Natural killer cell (primary cell): ENCODE results near the gene IFT122. TPM values are rescaled to one million over a fixed set of nuclear protein-coding genes. Genes with fewer than 3 reads are reported as not detected.
"Not testable (repeated sequence)": the region's sequence is repeated elsewhere in the genome, so short reads cannot be mapped to it uniquely, and the experiment has no call there.

ENCODE experiments used
- ATAC-seq, 3 donors: fragments of 150-1000 bp in 2 of 3; fragments of 200-7000 bp in 1 of 3; cut with Tn5 transposase; 1 replicate in 1 of 3; 2 replicates in 2 of 3; pipeline ENCODE4 v1.10.0; 2021; ENCODE audit warnings: mild to moderate bottlenecking in 2 of 3, moderate library complexity in 2 of 3
- DNase-seq, 2 donors: peaks; one replicate each; pipeline versions ENCODE4 v3.0.0 to v3.0.0-alpha.2; 2013 to 2021; ENCODE audit warnings: mixed read lengths in 1 of 2
- H3K27ac ChIP-seq: one replicate; pipeline ENCODE4 v1.5.1; 2013; ENCODE audit warnings: mild to moderate bottlenecking, low read length
- H3K27me3 ChIP-seq: one replicate; pipeline ENCODE4 v1.6.1; 2013; ENCODE audit warnings: low read length; ENCODE audit not compliant: control insufficient read depth, insufficient read depth
- H3K36me3 ChIP-seq: one replicate; pipeline ENCODE4 v1.6.1; 2013; ENCODE audit warnings: low read length; ENCODE audit not compliant: control insufficient read depth, insufficient read depth
- H3K4me1 ChIP-seq: one replicate; pipeline ENCODE4 v1.6.1; 2013; ENCODE audit warnings: low read length; ENCODE audit not compliant: control insufficient read depth, insufficient read depth
- H3K4me3 ChIP-seq: one replicate; pipeline ENCODE4 v1.5.1; 2013; ENCODE audit warnings: low read length
- H3K9me3 ChIP-seq: one replicate; pipeline ENCODE4 v1.6.1; 2013; ENCODE audit warnings: low read length; ENCODE audit not compliant: control insufficient read depth, insufficient read depth
- H3K27ac Mint-ChIP-seq, 2 donors: one replicate each; pipeline ENCODE4 v1.8.0; 2022; ENCODE audit warnings: mild to moderate bottlenecking in 2 of 2, mixed read lengths in 2 of 2, moderate library complexity in 1 of 2
- H3K27me3 Mint-ChIP-seq, 2 donors: one replicate each; pipeline ENCODE4 v1.8.0; 2022; ENCODE audit warnings: low read depth in 2 of 2, mixed read lengths in 2 of 2
- H3K36me3 Mint-ChIP-seq: one replicate; pipeline ENCODE4 v1.8.0; 2022; ENCODE audit warnings: mixed read lengths
- H3K4me1 Mint-ChIP-seq, 2 donors: one replicate each; pipeline ENCODE4 v1.8.0; 2022; ENCODE audit warnings: mixed read lengths in 2 of 2
- H3K4me3 Mint-ChIP-seq: one replicate; pipeline ENCODE4 v1.8.0; 2022; ENCODE audit warnings: mild to moderate bottlenecking, moderate library complexity, mixed read lengths
- H3K9me3 Mint-ChIP-seq, 2 donors: one replicate each; pipeline ENCODE4 v1.8.0; 2022; ENCODE audit warnings: mixed read lengths in 2 of 2
- CTCF ChIP-seq: fragments of 200-600 bp; IDR thresholded peaks from one replicate; pipeline ENCODE4 v1.8.0; 2022; ENCODE audit warnings: antibody characterized with exemption
- WGBS: methylation state at CpG from one replicate; pipeline ENCODE4 v1.1.7; 2013; ENCODE audit warnings: missing lambda C conversion rate; ENCODE audit not compliant: insufficient coverage; 5-methylcytosine and 5-hydroxymethylcytosine counted together
- intact Hi-C: fragments of 100-400 bp; cut with micrococcal nuclease; formaldehyde crosslinking; loops from one replicate; pipeline ENCODE4 v1.14.2; 2022
- total RNA-seq, 4 donors: library from RNA; stranded (reverse); fragments of 120-200 nt in 1 of 4; gene quantifications; one replicate each; pipeline versions ENCODE4 v1.2.3 to v1.2.4, GENCODE V29; 2013 to 2022

The IFT122 gene, protein sequence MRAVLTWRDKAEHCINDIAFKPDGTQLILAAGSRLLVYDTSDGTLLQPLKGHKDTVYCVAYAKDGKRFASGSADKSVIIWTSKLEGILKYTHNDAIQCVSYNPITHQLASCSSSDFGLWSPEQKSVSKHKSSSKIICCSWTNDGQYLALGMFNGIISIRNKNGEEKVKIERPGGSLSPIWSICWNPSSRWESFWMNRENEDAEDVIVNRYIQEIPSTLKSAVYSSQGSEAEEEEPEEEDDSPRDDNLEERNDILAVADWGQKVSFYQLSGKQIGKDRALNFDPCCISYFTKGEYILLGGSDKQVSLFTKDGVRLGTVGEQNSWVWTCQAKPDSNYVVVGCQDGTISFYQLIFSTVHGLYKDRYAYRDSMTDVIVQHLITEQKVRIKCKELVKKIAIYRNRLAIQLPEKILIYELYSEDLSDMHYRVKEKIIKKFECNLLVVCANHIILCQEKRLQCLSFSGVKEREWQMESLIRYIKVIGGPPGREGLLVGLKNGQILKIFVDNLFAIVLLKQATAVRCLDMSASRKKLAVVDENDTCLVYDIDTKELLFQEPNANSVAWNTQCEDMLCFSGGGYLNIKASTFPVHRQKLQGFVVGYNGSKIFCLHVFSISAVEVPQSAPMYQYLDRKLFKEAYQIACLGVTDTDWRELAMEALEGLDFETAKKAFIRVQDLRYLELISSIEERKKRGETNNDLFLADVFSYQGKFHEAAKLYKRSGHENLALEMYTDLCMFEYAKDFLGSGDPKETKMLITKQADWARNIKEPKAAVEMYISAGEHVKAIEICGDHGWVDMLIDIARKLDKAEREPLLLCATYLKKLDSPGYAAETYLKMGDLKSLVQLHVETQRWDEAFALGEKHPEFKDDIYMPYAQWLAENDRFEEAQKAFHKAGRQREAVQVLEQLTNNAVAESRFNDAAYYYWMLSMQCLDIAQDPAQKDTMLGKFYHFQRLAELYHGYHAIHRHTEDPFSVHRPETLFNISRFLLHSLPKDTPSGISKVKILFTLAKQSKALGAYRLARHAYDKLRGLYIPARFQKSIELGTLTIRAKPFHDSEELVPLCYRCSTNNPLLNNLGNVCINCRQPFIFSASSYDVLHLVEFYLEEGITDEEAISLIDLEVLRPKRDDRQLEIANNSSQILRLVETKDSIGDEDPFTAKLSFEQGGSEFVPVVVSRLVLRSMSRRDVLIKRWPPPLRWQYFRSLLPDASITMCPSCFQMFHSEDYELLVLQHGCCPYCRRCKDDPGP
- total RNA-seq, result 10 to 100 TPM; 20.7 to 26.6 (median 23.9) TPM
- 10.7 TPM for total RNA-seq (2013)

- Mint-ChIP-seq H3K9me3 (no peaks in the 10 kb centered on the region), H3K4me1 (peaks cover 58 to 67% of the 10 kb centered on the region in 2 donors), H3K36me3 (peaks cover 10% of the 10 kb centered on the region), H3K27ac (peak within 1 kb of the TSS; percentile 94 to 98), H3K4me3 (peak within 1 kb of the TSS; percentile 94), H3K27me3 (no peaks in the 10 kb centered on the region)
- intact Hi-C loops, result loop anchor here (1.0 to 2.0 kb wide), 3 partner anchors 12 to 453 kb away; partner anchors contain the start of genes EFCAB12 and TMCC1
- peak; percentile 98 to 100 for DNase-seq
- Histone ChIP-seq H3K36me3 (peaks cover 13% of the 10 kb centered on the region), H3K9me3 (no peaks in the 10 kb centered on the region), H3K4me3 (peak within 1 kb of the TSS; percentile 74), H3K27ac (peak within 1 kb of the TSS; percentile 87), H3K27me3 (no peaks in the 10 kb centered on the region), H3K4me1 (peaks cover 16% of the 10 kb centered on the region)
- ATAC-seq, result peak; percentile 83 to 95 (median 87)
- no peak for TF ChIP-seq CTCF
- under 1% methylated on average over 75 of the region's 75 CpGs for WGBS
Measured at GRCh38 chr3:129439817-129440617, at the start of gene IFT122, which contains the start of gene MBD4. Gene IFT122 (plus strand): TSS chr3:129440224. CDS start chr3:129440331, 107 bp downstream. Gene MBD4 (minus strand): TSS chr3:129439948. CDS start chr3:129439833, 115 bp downstream.

DNA sequence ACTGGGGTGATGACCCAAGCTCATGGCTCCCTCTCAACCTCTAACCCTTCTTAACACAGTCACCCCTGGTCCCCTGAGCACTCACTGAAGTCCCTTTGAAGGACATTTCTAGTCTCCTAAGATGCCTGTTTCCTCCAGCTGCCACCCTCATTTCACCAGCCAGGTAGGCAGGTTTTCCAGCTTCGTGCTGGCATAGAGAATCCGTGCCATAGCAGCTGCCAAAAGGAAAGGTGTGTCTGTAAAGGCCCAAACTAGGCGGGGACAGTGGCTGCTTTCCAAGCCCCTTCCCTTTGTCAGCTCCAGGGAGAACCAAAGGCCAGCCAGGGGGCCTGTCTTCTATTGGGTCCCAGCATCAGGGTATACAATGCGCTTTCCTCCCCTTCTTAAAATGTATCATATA, 48.4 kb upstream of the IFT122 start:
- DNase-seq, H3K27ac ChIP-seq, H3K36me3 Mint-ChIP-seq, H3K4me1 ChIP-seq, H3K4me3 Mint-ChIP-seq, H3K9me3 Mint-ChIP-seq, intact Hi-C loops, H3K27me3 Mint-ChIP-seq, ATAC-seq, H3K9me3 ChIP-seq, H3K4me3 ChIP-seq, H3K27me3 ChIP-seq: not testable (repeated sequence)
- peak overlapping the region in 1 of 2 donors; percentile 45 for H3K27ac Mint-ChIP-seq
- H3K4me1 Mint-ChIP-seq, result peaks cover 6 to 22% of the 10 kb centered on the region in 2 donors
- WGBS, result 100% methylated on average over 3 of the region's 4 CpGs
- H3K36me3 ChIP-seq, result peaks cover 41% of the 10 kb centered on the region

DNA sequence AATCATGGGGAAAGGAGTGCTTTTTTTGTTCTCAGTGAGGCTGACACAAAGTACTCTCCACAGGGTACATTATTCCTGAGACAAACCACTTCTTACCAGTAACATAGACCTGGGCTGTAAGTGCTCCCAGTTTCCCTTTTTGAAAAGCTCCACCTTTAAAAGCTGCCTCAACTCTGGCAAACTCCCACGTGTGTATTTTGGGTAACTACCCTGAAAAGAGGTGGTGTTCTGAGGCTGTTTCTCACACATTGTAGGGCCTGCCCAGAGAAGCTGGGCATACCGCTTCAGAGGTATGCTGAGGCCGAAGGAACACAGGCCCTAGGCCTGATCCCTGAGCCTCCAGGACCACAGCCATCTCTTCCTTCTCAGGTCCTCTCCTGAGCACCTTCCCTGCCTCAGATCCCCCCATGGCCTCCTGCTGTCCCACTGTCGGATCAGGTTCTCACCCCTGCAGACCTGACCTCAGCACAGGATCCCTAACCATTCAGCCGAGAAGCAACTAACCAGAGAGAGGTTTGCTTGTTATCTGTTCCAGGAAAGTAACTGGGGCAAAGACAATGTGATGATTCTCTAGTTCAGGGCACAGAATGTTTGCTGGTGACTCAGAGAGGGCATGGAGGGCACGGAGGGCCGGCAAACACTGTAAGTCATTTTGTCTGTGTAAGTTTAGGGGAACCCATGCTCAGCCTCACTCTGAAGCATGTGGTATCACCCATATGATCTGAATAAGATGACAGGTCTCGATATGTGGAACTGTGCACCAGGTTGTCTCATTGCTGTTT, 47.7 kb upstream of the IFT122 start:
- DNase-seq, H3K27me3 Mint-ChIP-seq, intact Hi-C loops, H3K27ac ChIP-seq, ATAC-seq, H3K4me3 ChIP-seq, H3K9me3 Mint-ChIP-seq, H3K9me3 ChIP-seq, H3K4me1 ChIP-seq, H3K27ac Mint-ChIP-seq, H3K27me3 ChIP-seq, H3K4me3 Mint-ChIP-seq, H3K36me3 Mint-ChIP-seq: not testable (repeated sequence)
- H3K36me3 ChIP-seq, result peaks cover 38% of the 10 kb centered on the region
- WGBS, result 100% methylated on average over 4 of the region's 8 CpGs
- peaks cover 7 to 29% of the 10 kb centered on the region in 2 donors for H3K4me1 Mint-ChIP-seq
